ENCODE data around the gene PARG. TPM values are rescaled to one million over a fixed set of nuclear protein-coding genes. Genes with fewer than 3 reads are reported as not detected.
A peak's percentile ranks its signal among the peaks of the same experiment; 100 is the strongest.
"Not testable (repeated sequence)": the region's sequence is repeated elsewhere in the genome, so short reads cannot be mapped to it uniquely, and the experiment has no call there.

PARG gene
- total RNA-seq, 1 donor: 42.7 TPM

GRCh38 chr10:49778197-49778596 is 163.6 kb downstream of the PARG start:
- H3K4me3 ChIP-seq (ENCODE audit: low read depth, low read length): no peak overlapping the region
- DNase-seq (ENCODE audit: low read depth): no peak
- TF ChIP-seq CTCF (IDR thresholded peaks at IDR 0.05; ENCODE audit: insufficient read depth, low read depth, low read length): no peak

- H3K4me3 ChIP-seq (ENCODE audit: low read depth, low read length): no peak overlapping the region
- TF ChIP-seq CTCF (IDR thresholded peaks at IDR 0.05; ENCODE audit: insufficient read depth, low read depth, low read length): no peak
- DNase-seq (ENCODE audit: low read depth): no peak
Observed at GRCh38 chr10:49776851-49777250, 165.0 kb downstream of the PARG start.

- no peak overlapping the region for H3K4me3 ChIP-seq (ENCODE audit: low read depth, low read length)
- TF ChIP-seq CTCF (IDR thresholded peaks at IDR 0.05; ENCODE audit: insufficient read depth, low read depth, low read length): no peak
- no peak for DNase-seq (ENCODE audit: low read depth)
Observed at GRCh38 chr10:49775014-49775413, 166.8 kb downstream of the PARG start.

GRCh38 chr10:49772944-49773343 is 168.9 kb downstream of the PARG start:
- DNase-seq (ENCODE audit: low read depth); H3K4me3 ChIP-seq (ENCODE audit: low read depth, low read length): not testable (repeated sequence)

GRCh38 chr10:49771046-49771445 is 170.8 kb downstream of the PARG start:
- H3K4me3 ChIP-seq (ENCODE audit: low read depth, low read length); DNase-seq (ENCODE audit: low read depth): not testable (repeated sequence)

- no peak for TF ChIP-seq CTCF (IDR thresholded peaks at IDR 0.05; ENCODE audit: insufficient read depth, low read depth, low read length)
- no peak overlapping the region for H3K4me3 ChIP-seq (ENCODE audit: low read depth, low read length)
- no peak for DNase-seq (ENCODE audit: low read depth)
Observed at GRCh38 chr10:49769692-49770091, 172.1 kb downstream of the PARG start.

- no peak for TF ChIP-seq CTCF (IDR thresholded peaks at IDR 0.05; ENCODE audit: insufficient read depth, low read depth, low read length)
- DNase-seq (ENCODE audit: low read depth): no peak
- H3K4me3 ChIP-seq (ENCODE audit: low read depth, low read length): no peak overlapping the region
Observed at GRCh38 chr10:49768731-49769130, 173.1 kb downstream of the PARG start.

- H3K4me3 ChIP-seq (ENCODE audit: low read depth, low read length): no peak overlapping the region
- TF ChIP-seq CTCF (IDR thresholded peaks at IDR 0.05; ENCODE audit: insufficient read depth, low read depth, low read length): no peak
- DNase-seq (ENCODE audit: low read depth): no peak
Observed at GRCh38 chr10:49768329-49768728, 173.5 kb downstream of the PARG start.

Small RNAs within 50 kb of the gene (small RNA-seq; reads per million reads assigned to genes)
- gene RNA5SP317 (not detected), gene SNORA74C-2 (1.9 reads per million, percentile 48 among the genes with 10 or more reads in this experiment)

Other genes with a start within 250 kb of the PARG start
- gene OGDHL, start 179.7 kb downstream of the PARG start, total RNA-seq: under 0.01 and 0.32 TPM in 2 replicates
- gene TIMM23B, start within 50 bp of the PARG start, total RNA-seq: 20.7 and 25.4 TPM in 2 replicates
- gene AGAP6, start 46.4 kb upstream of the PARG start, total RNA-seq: 3.2 and 4.7 TPM in 2 replicates
- gene WASHC2A, start 125.9 kb upstream of the PARG start, total RNA-seq: 57.3 and 62.6 TPM in 2 replicates